Panc1 (cell line): ENCODE data around the gene CEBPZOS. TPM values are rescaled to one million over a fixed set of nuclear protein-coding genes. Genes with fewer than 3 reads are reported as not detected.

Source experiments
- ATAC-seq: fragments of 200-7000 bp; cut with Tn5 transposase; 2 replicates; pipeline ENCODE4 v1.9.1; 2020; ENCODE audit warnings: mild to moderate bottlenecking, moderate library complexity
- BruUV-seq: library from RNA; stranded (reverse); fragments of 400-500 nt; replicated peaks from 2 replicates; lab custom pipeline; 2021; lab: Mats Ljungman, UMichigan
- CTCF ChIA-PET: fragments of 300-600 bp; sonication (Branson Sonifier 250); formaldehyde crosslinking; loops from one replicate; lab custom pipeline; 2022; ENCODE audit warnings: antibody characterized with exemption; lab: Charles Lee
- POLR2A ChIA-PET: fragments of 300-600 bp; sonication (Branson Sonifier 250); formaldehyde crosslinking; loops from one replicate; lab custom pipeline; 2022; ENCODE audit warnings: antibody characterized with exemption; lab: Charles Lee
- DNase-seq: peaks from one replicate; pipeline ENCODE4 v3.0.0-alpha.2; 2010; ENCODE audit warnings: low read depth, low spot score
- H3K27ac ChIP-seq: 2 replicates; pipeline ENCODE4 v1.5.1; 2011; ENCODE audit warnings: mild to moderate bottlenecking, low read length, inconsistent platforms
- H3K27me3 ChIP-seq: fragments of 200-500 bp; sonication (Bioruptor generic); 2 replicates; pipeline ENCODE4 v1.6.0; 2014; ENCODE audit warnings: low read length, inconsistent platforms; ENCODE audit not compliant: control insufficient read depth, insufficient read depth
- H3K36me3 ChIP-seq: fragments of 200-500 bp; sonication (Bioruptor generic); 2 replicates; pipeline ENCODE4 v1.5.1; 2014; ENCODE audit warnings: inconsistent platforms, mild to moderate bottlenecking, low read length, moderate library complexity; ENCODE audit not compliant: control insufficient read depth, insufficient read depth
- H3K4me1 ChIP-seq: 2 replicates; pipeline ENCODE4 v1.5.1; 2011; ENCODE audit warnings: inconsistent platforms, mild to moderate bottlenecking, low read length, moderate library complexity; ENCODE audit not compliant: control insufficient read depth, insufficient read depth
- H3K4me3 ChIP-seq, 2 experiments: 2 replicates each; pipeline ENCODE4 v1.5.1; 2011 to 2012; ENCODE audit warnings: low read depth in 2 of 2, low read length in 2 of 2, mild to moderate bottlenecking in 2 of 2, inconsistent platforms in 1 of 2, moderate library complexity in 1 of 2
- H3K9me3 ChIP-seq: fragments of 200-500 bp; sonication (Bioruptor generic); 2 replicates; pipeline ENCODE4 v1.5.1; 2014; ENCODE audit warnings: low read depth, mild to moderate bottlenecking, inconsistent platforms, low read length, moderate library complexity; ENCODE audit not compliant: control insufficient read depth, insufficient read depth
- POLR2AphosphoS5 ChIP-seq: IDR thresholded peaks from 2 replicates; pipeline ENCODE4 v1.6.1; 2012; ENCODE audit warnings: mild to moderate bottlenecking, low read depth, low read length, moderate library complexity
- REST ChIP-seq, 2 experiments: IDR thresholded peaks; 2 replicates each; pipeline ENCODE4 v1.6.1; 2011 to 2012; ENCODE audit warnings: low read depth in 2 of 2, control low read depth in 1 of 2, low read length in 1 of 2, mild to moderate bottlenecking in 1 of 2, moderate library complexity in 1 of 2; ENCODE audit not compliant: insufficient read depth in 1 of 2
- SIN3A ChIP-seq: IDR thresholded peaks from 2 replicates; pipeline ENCODE4 v1.6.1; 2012; ENCODE audit warnings: low read depth, mild to moderate bottlenecking, low read length, moderate library complexity, borderline replicate concordance; ENCODE audit not compliant: insufficient read depth
- TCF7L2 ChIP-seq: IDR thresholded peaks from 2 replicates; pipeline ENCODE4 v1.6.1; 2011; ENCODE audit warnings: mild to moderate bottlenecking, low read depth, low read length, inconsistent platforms
- in situ Hi-C: cut with HindIII; loops from 2 replicates; pipeline ENCODE4 v1.10.0; 2016; ENCODE audit warnings: low sequenced_read_pairs, low pct_unique_long_range_greater_than_20kb
- intact Hi-C: fragments of 100-400 bp; cut with micrococcal nuclease; formaldehyde crosslinking; loops from one replicate; pipeline ENCODE4 v1.10.0; 2022; ENCODE audit not compliant: unreplicated experiment
- total RNA-seq: library from RNA; stranded (reverse); gene quantifications from one replicate; pipeline ENCODE4 v1.2.1, GENCODE V29; 2021; ENCODE audit not compliant: unreplicated experiment
- TF ChIP-seq, protein P1 (sequence below): fragments of 450-650 bp; IDR thresholded peaks from 2 replicates; pipeline ENCODE4 v1.5.1; 2017; ENCODE audit warnings: mild to moderate bottlenecking

CEBPZOS gene
- total RNA-seq, 1 experiment from 2014 or later = 49.3 TPM

DNA sequence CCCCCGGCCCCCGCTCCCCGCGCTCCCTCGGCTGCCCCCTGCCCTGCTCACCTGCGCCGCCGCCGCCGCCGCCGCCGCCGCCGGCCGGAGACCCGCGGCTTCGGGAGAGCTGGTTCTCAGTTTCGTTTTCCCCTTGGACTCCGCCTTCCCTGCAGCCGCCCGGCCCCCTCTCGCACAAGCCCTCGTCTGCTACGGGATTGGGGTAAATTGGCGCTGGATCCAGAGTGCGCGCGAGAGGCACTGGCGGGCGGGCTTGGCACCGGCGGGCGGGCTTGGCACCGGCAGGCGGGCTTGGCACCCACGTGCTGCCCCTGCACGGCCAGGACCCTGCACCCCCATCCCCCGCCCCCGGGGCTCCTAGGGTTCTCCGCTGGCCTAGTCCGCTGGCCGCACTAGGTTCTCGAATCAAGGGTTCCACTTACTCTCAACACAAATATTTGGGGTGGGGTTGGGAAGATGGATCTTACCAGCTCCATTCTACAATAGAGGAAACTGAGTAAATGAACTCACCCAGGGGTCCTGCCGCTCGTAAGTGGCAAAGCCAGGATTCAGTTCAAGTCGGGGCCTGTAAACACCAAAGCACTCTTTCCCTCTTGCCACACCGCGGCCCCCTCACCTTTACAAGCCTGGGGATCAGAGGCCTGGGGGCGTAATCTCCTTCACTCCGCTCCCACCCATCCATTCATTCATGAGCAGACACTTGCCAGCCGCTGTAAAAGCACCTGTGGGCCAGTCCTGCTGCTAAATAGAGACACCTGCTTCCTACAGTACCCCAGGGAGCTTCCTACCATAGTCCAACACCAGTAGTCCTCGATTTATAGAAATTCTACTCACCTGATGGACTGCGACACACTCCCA is 39.2 kb upstream of the CEBPZOS start, which contains the start of gene EIF2AK2:
EIF2AK2 (minus strand) TSS at position 124 of the 858 bp plus-strand sequence. CDS start 9,174 bp downstream, outside the sequence.
- ChIA-PET CTCF (no interaction called here), POLR2A (interaction anchor here (0.6 kb wide), 2 partner anchors 8 to 39 kb away, joined by 5 to 9 read pairs; no protein-coding TSS in a partner anchor)
- BruUV-seq = no TSS peak

DNA sequence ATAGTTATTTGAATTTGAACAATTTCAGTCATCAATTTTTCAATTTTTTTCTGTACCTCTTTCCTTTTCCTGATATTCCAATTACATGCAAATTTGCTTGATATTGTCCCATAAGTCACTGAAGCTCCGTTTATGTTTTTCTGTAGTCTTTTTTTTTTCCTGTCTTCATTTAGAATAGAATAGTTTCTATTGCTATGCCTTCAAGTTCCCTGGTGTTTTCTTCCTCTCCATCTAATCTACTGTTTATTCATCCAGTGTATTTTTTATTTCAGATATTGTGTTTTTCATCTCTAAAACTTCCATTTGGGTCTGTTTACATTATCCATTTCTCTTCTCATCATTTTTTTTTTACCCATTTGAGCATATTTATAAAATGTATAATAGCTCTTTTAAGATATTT is 31.5 kb upstream of the CEBPZOS start:
- POLR2A ChIA-PET = interaction anchor here (0.7 kb wide), 1 partner anchor 210 kb away, joined by 4 read pairs; no protein-coding TSS in a partner anchor
- TF ChIP-seq REST (IDR thresholded peaks at IDR 0.05; ENCODE audit: insufficient read depth in 1 of 2, low read depth in 2 of 2, low read length in 1 of 2) = no peak
- TF ChIP-seq POLR2AphosphoS5 = no peak
- in situ Hi-C loops = no loop called here

More for the DNA sequence above, 39.2 kb upstream of the CEBPZOS start, which contains the start of gene EIF2AK2:
- intact Hi-C loops (no loop called here), in situ Hi-C loops (no loop called here)
- DNase-seq = no peak
- H3K36me3 ChIP-seq = no peaks in the 10 kb centered on the region
- H3K4me1 ChIP-seq = peaks cover 11% of the 10 kb centered on the region
- peak within 1 kb of the TSS; percentile 87 for H3K27ac ChIP-seq
- H3K9me3 ChIP-seq = no peaks in the 10 kb centered on the region
- H3K4me3 ChIP-seq = peak within 1 kb of the TSS; percentile 65 to 86
- H3K27me3 ChIP-seq = no peaks in the 10 kb centered on the region
- TF ChIP-seq, protein P1, sequence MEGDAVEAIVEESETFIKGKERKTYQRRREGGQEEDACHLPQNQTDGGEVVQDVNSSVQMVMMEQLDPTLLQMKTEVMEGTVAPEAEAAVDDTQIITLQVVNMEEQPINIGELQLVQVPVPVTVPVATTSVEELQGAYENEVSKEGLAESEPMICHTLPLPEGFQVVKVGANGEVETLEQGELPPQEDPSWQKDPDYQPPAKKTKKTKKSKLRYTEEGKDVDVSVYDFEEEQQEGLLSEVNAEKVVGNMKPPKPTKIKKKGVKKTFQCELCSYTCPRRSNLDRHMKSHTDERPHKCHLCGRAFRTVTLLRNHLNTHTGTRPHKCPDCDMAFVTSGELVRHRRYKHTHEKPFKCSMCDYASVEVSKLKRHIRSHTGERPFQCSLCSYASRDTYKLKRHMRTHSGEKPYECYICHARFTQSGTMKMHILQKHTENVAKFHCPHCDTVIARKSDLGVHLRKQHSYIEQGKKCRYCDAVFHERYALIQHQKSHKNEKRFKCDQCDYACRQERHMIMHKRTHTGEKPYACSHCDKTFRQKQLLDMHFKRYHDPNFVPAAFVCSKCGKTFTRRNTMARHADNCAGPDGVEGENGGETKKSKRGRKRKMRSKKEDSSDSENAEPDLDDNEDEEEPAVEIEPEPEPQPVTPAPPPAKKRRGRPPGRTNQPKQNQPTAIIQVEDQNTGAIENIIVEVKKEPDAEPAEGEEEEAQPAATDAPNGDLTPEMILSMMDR = no peak
- TF ChIP-seq SIN3A (peak; percentile 61; the same call in 1 of the 2 replicates), POLR2AphosphoS5 (peak; percentile 37; the same call in 1 of the 2 replicates), REST (IDR thresholded peaks at IDR 0.05; ENCODE audit: insufficient read depth in 1 of 2, low read depth in 2 of 2, low read length in 1 of 2) (no peak), TCF7L2 (no peak)
- ATAC-seq = peak; percentile 98

More for the DNA sequence above, 31.5 kb upstream of the CEBPZOS start:
- Histone ChIP-seq H3K36me3 (no peaks in the 10 kb centered on the region), H3K4me3 (no peak overlapping the region), H3K9me3 (peaks cover 9% of the 10 kb centered on the region; the same call in 1 of the 2 replicates), H3K27ac (no peak overlapping the region), H3K27me3 (no peaks in the 10 kb centered on the region), H3K4me1 (no peaks in the 10 kb centered on the region)
- intact Hi-C loops = loop anchor here (10.0 kb wide), 1 partner anchor 70 kb away; the partner anchor contains the start of genes CEBPZ and NDUFAF7
- BruUV-seq = no TSS peak
- no peak for ATAC-seq
- no peak for DNase-seq
- CTCF ChIA-PET = no interaction called here
